Ishikawa (cell line): ENCODE measurements around the gene LRRK2.

Experiments used
- CEBPB ChIP-seq: IDR thresholded peaks from 2 replicates; pipeline ENCODE4 v1.6.1; 2012
- CREB1 ChIP-seq: IDR thresholded peaks from 2 replicates; pipeline ENCODE4 v1.6.1; 2012; ENCODE audit warnings: low read depth
- EGR1 ChIP-seq: IDR thresholded peaks from 2 replicates; pipeline ENCODE4 v1.6.1; 2012
- EP300 ChIP-seq: IDR thresholded peaks from 2 replicates; pipeline ENCODE4 v1.6.1; 2012; ENCODE audit warnings: borderline replicate concordance
- FOXM1 ChIP-seq: IDR thresholded peaks from 2 replicates; pipeline ENCODE4 v1.6.1; 2012; ENCODE audit warnings: low read depth, borderline replicate concordance
- MAX ChIP-seq: IDR thresholded peaks from 2 replicates; pipeline ENCODE4 v1.6.1; 2012
- NFIC ChIP-seq: IDR thresholded peaks from 2 replicates; pipeline ENCODE4 v1.6.1; 2012
- RAD21 ChIP-seq: IDR thresholded peaks from 2 replicates; pipeline ENCODE4 v1.6.1; 2012; ENCODE audit warnings: low read depth
- TAF1 ChIP-seq: IDR thresholded peaks from 2 replicates; pipeline ENCODE4 v1.6.1; 2012; ENCODE audit warnings: low read depth, mild to moderate bottlenecking
- TCF12 ChIP-seq: IDR thresholded peaks from 2 replicates; pipeline ENCODE4 v1.6.1; 2012; ENCODE audit warnings: low read depth
- TEAD4 ChIP-seq: IDR thresholded peaks from 2 replicates; pipeline ENCODE4 v1.6.1; 2012
- USF1 ChIP-seq: IDR thresholded peaks from 2 replicates; pipeline ENCODE4 v1.6.1; 2012
- YY1 ChIP-seq: IDR thresholded peaks from 2 replicates; pipeline ENCODE4 v1.6.1; 2012; ENCODE audit warnings: low read depth
- ZBTB7A ChIP-seq: IDR thresholded peaks from 2 replicates; pipeline ENCODE4 v1.6.1; 2012; ENCODE audit warnings: low read depth
- TF ChIP-seq, protein P1 (sequence below): IDR thresholded peaks from 2 replicates; pipeline ENCODE4 v1.6.1; 2012; ENCODE audit warnings: low read depth, mild to moderate bottlenecking

LRRK2 gene

GRCh38 chr12:40228727-40229126 lies 3.9 kb downstream of the LRRK2 start:
- TF ChIP-seq YY1 (no peak), CEBPB (no peak), FOXM1 (no peak), ZBTB7A (no peak), CREB1 (no peak), TAF1 (no peak), MAX (no peak), TCF12 (no peak)

DNA sequence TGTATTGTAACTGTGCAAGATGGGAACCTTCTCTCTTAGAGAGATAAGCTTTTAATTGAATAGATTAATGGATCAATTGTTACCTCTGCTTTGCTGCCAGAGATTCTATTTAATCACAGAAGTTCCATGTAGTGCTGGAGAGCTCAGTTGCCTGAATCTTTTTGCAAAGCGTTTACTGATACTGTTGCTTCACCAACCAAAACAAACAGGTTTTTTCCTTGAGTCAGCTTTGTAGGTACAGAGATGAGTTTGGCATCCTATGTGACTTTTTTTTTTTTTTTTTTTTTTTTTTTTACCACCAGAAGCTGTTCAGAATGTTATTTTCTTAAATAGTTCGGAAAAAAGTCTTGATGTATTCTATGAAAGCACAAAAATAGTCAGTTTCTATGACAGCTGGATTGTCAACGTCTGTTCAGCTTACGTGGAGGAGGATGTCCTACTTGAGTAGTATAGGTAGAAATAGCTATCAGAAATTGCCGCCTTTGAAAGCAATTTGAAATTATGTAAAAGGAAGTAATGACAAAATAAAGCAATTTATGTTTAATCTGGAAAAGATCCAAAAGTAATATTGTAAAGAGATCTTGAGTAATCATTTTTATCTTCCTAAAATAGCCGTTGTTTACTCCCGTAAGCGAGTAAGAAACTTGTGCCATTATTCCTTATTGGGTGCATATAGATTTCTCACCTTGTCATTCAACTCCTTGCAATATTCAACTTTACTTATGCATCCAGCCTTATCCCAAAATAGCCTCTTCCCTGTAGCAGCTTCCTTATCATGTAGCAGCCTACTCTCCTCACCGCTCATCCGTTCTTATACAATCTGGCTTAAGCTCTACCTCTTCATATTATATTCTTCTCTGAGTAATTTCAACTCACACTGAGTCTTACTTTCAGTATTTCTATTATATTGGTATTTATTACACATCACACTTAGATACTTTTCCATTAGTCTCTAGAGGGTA lies 5.2 kb downstream of the LRRK2 start:
- TF ChIP-seq CREB1, result no peak
- TF ChIP-seq TEAD4, result no peak
- no peak for TF ChIP-seq TAF1
- TF ChIP-seq, protein P1, sequence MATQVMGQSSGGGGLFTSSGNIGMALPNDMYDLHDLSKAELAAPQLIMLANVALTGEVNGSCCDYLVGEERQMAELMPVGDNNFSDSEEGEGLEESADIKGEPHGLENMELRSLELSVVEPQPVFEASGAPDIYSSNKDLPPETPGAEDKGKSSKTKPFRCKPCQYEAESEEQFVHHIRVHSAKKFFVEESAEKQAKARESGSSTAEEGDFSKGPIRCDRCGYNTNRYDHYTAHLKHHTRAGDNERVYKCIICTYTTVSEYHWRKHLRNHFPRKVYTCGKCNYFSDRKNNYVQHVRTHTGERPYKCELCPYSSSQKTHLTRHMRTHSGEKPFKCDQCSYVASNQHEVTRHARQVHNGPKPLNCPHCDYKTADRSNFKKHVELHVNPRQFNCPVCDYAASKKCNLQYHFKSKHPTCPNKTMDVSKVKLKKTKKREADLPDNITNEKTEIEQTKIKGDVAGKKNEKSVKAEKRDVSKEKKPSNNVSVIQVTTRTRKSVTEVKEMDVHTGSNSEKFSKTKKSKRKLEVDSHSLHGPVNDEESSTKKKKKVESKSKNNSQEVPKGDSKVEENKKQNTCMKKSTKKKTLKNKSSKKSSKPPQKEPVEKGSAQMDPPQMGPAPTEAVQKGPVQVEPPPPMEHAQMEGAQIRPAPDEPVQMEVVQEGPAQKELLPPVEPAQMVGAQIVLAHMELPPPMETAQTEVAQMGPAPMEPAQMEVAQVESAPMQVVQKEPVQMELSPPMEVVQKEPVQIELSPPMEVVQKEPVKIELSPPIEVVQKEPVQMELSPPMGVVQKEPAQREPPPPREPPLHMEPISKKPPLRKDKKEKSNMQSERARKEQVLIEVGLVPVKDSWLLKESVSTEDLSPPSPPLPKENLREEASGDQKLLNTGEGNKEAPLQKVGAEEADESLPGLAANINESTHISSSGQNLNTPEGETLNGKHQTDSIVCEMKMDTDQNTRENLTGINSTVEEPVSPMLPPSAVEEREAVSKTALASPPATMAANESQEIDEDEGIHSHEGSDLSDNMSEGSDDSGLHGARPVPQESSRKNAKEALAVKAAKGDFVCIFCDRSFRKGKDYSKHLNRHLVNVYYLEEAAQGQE, result no peak
- TF ChIP-seq USF1, result no peak
- no peak for TF ChIP-seq YY1
- TF ChIP-seq ZBTB7A, result no peak
- no peak for TF ChIP-seq RAD21
- no peak for TF ChIP-seq MAX
- TF ChIP-seq FOXM1, result no peak
- no peak for TF ChIP-seq EGR1
- TF ChIP-seq NFIC, result no peak
- TF ChIP-seq CEBPB, result no peak
- no peak for TF ChIP-seq TCF12
- TF ChIP-seq EP300, result no peak

DNA sequence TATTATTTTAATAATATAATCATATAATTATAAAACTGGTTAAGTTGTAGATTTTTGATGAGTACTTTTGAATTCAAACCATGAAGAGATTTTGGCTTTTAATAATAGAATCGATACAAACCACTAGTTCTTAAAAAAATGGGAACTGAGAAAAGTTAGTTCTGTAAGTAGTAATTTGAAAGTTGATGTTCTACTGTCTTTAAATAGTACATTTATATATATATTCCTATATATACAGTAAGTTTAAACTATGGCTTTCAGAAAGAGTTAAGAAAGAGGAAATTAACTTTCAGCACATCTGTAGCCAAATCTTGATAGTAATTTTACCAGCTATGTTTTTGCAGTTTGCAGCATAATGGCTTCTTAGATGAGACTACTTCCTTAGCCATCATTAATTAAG lies 7.8 kb downstream of the LRRK2 start:
- no peak for TF ChIP-seq YY1
- TF ChIP-seq TCF12, result no peak
- TF ChIP-seq CREB1, result no peak
- TF ChIP-seq TEAD4, result no peak
- no peak for TF ChIP-seq TAF1
- TF ChIP-seq RAD21, result no peak
- TF ChIP-seq CEBPB, result no peak
- TF ChIP-seq ZBTB7A, result no peak
- no peak for TF ChIP-seq EP300
- TF ChIP-seq NFIC, result no peak
- TF ChIP-seq USF1, result no peak
- TF ChIP-seq FOXM1, result no peak
- TF ChIP-seq MAX, result no peak
- TF ChIP-seq, protein P1, result no peak
- no peak for TF ChIP-seq EGR1

DNA sequence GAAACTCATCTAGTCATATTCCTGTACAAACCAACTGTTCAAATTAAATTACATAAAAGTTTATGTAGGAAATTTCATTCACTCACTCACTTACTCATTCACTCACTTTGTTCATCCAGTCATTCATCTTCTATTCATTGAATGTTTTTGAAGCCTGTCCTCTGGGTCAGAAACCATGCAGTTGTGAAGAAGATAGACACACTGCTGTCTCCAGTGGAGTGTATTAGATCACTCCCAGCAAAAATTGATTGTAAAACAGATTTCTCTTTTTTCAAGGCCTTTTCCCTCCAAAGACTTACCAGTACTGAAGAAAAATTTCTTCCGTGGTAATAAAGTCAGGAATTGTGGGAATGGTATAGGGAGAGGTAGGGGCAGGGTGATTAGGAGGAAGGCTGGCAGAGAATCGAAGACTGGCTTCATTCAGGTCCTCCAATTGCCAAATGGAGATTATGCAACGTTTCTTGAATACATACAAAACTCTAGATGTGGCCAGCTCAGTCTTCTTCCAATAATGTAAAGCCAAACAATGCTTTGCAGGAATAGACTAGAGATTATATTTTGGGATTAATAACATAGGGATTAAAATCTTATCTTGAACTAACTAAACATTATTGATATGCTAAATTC lies 9.1 kb downstream of the LRRK2 start:
- TF ChIP-seq EP300 (no peak), MAX (no peak), YY1 (no peak)

DNA sequence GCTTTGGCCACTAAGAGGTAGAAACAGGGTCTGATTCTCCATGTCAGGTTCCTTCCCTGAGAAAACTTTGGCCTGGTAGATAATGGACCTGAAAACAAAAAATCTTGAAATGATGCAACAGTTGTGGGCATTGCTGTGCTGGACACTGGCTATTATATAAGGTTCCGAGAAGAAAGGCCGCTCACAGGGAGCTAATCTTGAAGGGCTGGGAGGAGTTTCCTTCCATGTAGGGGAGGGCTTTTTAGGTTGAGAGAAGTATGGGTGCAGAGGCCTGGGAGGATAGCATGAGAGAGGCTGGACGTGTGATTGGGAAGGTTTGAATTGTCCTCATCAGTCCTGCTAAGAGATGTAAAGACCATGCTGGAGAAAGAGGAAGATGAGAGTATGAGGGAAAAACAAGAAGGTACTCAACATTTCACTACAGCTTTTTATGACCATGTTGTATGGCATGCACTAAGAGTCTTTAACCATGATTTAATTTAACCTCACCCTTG lies 11.6 kb downstream of the LRRK2 start:
- TF ChIP-seq NFIC (no peak), CEBPB (no peak), EGR1 (no peak), TEAD4 (no peak), TAF1 (no peak), YY1 (no peak), CREB1 (no peak), ZBTB7A (no peak), MAX (no peak), RAD21 (no peak), FOXM1 (no peak), TCF12 (no peak), USF1 (no peak), EP300 (no peak)
- TF ChIP-seq, protein P1, result no peak
